Transverse colon (tissue), 3 donors: ENCODE data around the gene APLP2.

ENCODE experiments used
- CTCF ChIP-seq, 5 experiments: fragments of 200-600 bp in 3 of 5; fragments of 450-650 bp in 2 of 5; sonication (generic) in 3 of 5; IDR thresholded peaks; 1 replicate in 2 of 5; 2 replicates in 3 of 5; pipeline ENCODE4 v1.5.1; 2016 to 2017; ENCODE audit warnings: antibody characterized with exemption in 5 of 5, inconsistent platforms in 3 of 5, mild to moderate bottlenecking in 2 of 5, moderate library complexity in 1 of 5
- EP300 ChIP-seq: sonication (generic); formaldehyde crosslinking; IDR thresholded peaks from one replicate; pipeline ENCODE4 v1.6.1; 2017; ENCODE audit warnings: antibody characterized with exemption, low read depth
- POLR2A ChIP-seq: fragments of 450-650 bp; IDR thresholded peaks from one replicate; pipeline ENCODE4 v1.6.1; 2016; ENCODE audit warnings: antibody characterized with exemption, mild to moderate bottlenecking, moderate library complexity

GRCh38 chr11:130094614-130095013 lies 24.9 kb downstream of the APLP2 start:
- TF ChIP-seq POLR2A (no peak), CTCF (IDR thresholded peaks at IDR 0.05) (no peak), EP300 (no peak)
